ENCODE data around the gene ATP9B.
"Not testable (repeated sequence)": the region's sequence is repeated elsewhere in the genome, so short reads cannot be mapped to it uniquely, and the experiment has no call there.

The ATP9B gene

DNA sequence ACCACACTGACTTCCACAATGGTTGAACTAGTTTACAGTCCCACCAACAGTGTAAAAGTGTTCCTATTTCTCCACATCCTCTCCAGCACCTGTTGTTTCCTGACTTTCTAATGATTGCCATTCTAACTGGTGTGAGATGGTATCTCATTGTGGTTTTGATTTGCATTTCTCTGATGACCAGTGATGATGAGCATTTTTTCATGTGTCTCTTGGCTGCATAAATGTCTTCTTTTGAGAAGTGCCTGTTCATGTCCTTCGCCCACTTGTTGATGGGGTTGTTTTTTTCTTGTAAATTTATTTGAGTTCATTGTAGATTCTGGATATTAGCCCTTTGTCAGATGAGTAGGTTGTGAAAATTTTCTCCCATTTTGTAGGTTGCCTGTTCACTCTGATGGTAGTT, 216.0 kb downstream of the ATP9B start:
- H3K27ac ChIP-seq (ENCODE audit: extremely low read depth, low read depth, low read length); H3K4me3 ChIP-seq (ENCODE audit: low read depth, low read length); H3K4me1 ChIP-seq (ENCODE audit: control insufficient read depth, insufficient read depth, low read length); POLR2A ChIA-PET; CTCF ChIA-PET; H3K9me3 ChIP-seq (ENCODE audit: control insufficient read depth, insufficient read depth, low read depth, low read length); H3K36me3 ChIP-seq (ENCODE audit: control insufficient read depth in 2 of 2, insufficient read depth in 1 of 2, low read length in 2 of 2): not testable (repeated sequence)
- TF ChIP-seq SCRT1 (tag by site-specific recombination; IDR thresholded peaks at IDR 0.05; ENCODE audit: borderline replicate concordance): 0 out of 2 replicates have a peak, but pooled peaks have one; percentile 61

DNA sequence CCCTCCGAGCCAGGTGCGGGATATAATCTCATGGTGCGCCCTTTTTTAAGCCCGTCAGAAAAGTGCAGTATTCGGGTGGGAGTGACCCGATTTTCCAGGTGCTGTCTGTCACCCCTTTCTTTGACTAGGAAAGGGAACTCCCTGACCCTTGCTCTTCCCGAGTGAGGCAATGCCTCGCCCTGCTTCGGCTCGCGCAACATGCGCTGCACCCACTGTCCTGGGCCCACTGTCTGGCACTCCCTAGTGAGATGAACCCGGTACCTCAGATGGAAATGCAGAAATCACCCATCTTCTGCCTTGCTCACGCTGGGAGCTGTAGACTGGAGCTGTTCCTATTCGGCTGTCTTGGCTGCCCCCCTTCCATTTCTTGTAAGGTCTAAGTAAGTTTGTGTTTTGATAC, 221.2 kb downstream of the ATP9B start:
- H3K27ac ChIP-seq (ENCODE audit: extremely low read depth, low read depth, low read length); CTCF ChIA-PET: not testable (repeated sequence)

DNA sequence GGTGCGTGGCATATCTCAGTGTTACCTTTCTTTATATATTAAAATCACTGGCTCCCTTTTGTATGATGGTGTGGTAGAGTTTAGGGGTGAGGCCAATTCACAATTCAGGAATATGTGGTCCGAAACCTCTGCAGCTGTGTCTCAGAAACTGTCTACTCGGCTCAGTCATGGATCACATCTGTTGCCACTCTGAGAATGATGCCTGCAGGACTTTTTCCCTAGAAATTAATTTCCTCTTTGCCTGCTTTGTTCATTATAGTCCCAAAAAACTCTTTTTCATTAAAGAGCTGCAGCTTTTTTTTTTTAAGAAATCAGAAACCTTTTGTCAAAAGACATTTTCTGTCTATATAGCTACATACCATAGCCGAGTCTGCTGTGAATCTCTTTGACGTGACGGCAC, 221.7 kb downstream of the ATP9B start:
- ChIA-PET CTCF (interaction anchor here (0.6 to 0.7 kb wide), 2 partner anchors 14 to 172 kb away, joined by 3 read pairs; no protein-coding TSS in a partner anchor), POLR2A (no interaction called here)
- no peaks in the 10 kb centered on the region for H3K4me1 ChIP-seq (ENCODE audit: control insufficient read depth, insufficient read depth, low read length)
- H3K4me3 ChIP-seq (ENCODE audit: low read depth, low read length): no peak overlapping the region
- H3K9me3 ChIP-seq (ENCODE audit: control insufficient read depth, insufficient read depth, low read depth, low read length): no peaks in the 10 kb centered on the region
- H3K36me3 ChIP-seq (ENCODE audit: control insufficient read depth in 2 of 2, insufficient read depth in 1 of 2, low read length in 2 of 2): no peaks in the 10 kb centered on the region
- TF ChIP-seq, protein P1, sequence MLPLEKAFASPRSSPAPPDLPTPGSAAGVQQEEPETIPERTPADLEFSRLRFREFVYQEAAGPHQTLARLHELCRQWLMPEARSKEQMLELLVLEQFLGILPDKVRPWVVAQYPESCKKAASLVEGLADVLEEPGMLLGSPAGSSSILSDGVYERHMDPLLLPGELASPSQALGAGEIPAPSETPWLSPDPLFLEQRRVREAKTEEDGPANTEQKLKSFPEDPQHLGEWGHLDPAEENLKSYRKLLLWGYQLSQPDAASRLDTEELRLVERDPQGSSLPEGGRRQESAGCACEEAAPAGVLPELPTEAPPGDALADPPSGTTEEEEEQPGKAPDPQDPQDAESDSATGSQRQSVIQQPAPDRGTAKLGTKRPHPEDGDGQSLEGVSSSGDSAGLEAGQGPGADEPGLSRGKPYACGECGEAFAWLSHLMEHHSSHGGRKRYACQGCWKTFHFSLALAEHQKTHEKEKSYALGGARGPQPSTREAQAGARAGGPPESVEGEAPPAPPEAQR (tag by site-specific recombination; IDR thresholded peaks at IDR 0.05): no peak
- no peak for TF ChIP-seq ZNF175 (tag by site-specific recombination; IDR thresholded peaks at IDR 0.05)
- TF ChIP-seq ZNF76 (tag by site-specific recombination; IDR thresholded peaks at IDR 0.05; ENCODE audit: borderline replicate concordance, low read depth): no peak
- TF ChIP-seq ZNF558 (tag by site-specific recombination; IDR thresholded peaks at IDR 0.05): no peak
- TF ChIP-seq ZNF521 (tag by site-specific recombination; IDR thresholded peaks at IDR 0.05): no peak
- no peak for TF ChIP-seq HOXD13 (CRISPR knock-in tag; IDR thresholded peaks at IDR 0.05; ENCODE audit: borderline replicate concordance)
- TF ChIP-seq, protein P2, sequence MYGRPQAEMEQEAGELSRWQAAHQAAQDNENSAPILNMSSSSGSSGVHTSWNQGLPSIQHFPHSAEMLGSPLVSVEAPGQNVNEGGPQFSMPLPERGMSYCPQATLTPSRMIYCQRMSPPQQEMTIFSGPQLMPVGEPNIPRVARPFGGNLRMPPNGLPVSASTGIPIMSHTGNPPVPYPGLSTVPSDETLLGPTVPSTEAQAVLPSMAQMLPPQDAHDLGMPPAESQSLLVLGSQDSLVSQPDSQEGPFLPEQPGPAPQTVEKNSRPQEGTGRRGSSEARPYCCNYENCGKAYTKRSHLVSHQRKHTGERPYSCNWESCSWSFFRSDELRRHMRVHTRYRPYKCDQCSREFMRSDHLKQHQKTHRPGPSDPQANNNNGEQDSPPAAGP (tag by site-specific recombination; IDR thresholded peaks at IDR 0.05): no peak
- TF ChIP-seq ZNF335 (tag by site-specific recombination; conservative IDR thresholded peaks at IDR 0.05): no peak
- no peak for TF ChIP-seq YY1 (tag by site-specific recombination; IDR thresholded peaks at IDR 0.05)
- TF ChIP-seq ZNF202 (tag by site-specific recombination; IDR thresholded peaks at IDR 0.05; ENCODE audit: borderline replicate concordance): no peak
- TF ChIP-seq ZNF214 (tag by site-specific recombination; IDR thresholded peaks at IDR 0.05; ENCODE audit: borderline replicate concordance): no peak
- no peak for TF ChIP-seq ZNF768 (tag by site-specific recombination; IDR thresholded peaks at IDR 0.05)
- TF ChIP-seq ZNF660 (tag by site-specific recombination; IDR thresholded peaks at IDR 0.05): no peak
- no peak for TF ChIP-seq ZNF555 (tag by site-specific recombination; conservative IDR thresholded peaks at IDR 0.05)
- no peak for TF ChIP-seq PRDM1 (tag by site-specific recombination; IDR thresholded peaks at IDR 0.05)
- TF ChIP-seq, protein P3, sequence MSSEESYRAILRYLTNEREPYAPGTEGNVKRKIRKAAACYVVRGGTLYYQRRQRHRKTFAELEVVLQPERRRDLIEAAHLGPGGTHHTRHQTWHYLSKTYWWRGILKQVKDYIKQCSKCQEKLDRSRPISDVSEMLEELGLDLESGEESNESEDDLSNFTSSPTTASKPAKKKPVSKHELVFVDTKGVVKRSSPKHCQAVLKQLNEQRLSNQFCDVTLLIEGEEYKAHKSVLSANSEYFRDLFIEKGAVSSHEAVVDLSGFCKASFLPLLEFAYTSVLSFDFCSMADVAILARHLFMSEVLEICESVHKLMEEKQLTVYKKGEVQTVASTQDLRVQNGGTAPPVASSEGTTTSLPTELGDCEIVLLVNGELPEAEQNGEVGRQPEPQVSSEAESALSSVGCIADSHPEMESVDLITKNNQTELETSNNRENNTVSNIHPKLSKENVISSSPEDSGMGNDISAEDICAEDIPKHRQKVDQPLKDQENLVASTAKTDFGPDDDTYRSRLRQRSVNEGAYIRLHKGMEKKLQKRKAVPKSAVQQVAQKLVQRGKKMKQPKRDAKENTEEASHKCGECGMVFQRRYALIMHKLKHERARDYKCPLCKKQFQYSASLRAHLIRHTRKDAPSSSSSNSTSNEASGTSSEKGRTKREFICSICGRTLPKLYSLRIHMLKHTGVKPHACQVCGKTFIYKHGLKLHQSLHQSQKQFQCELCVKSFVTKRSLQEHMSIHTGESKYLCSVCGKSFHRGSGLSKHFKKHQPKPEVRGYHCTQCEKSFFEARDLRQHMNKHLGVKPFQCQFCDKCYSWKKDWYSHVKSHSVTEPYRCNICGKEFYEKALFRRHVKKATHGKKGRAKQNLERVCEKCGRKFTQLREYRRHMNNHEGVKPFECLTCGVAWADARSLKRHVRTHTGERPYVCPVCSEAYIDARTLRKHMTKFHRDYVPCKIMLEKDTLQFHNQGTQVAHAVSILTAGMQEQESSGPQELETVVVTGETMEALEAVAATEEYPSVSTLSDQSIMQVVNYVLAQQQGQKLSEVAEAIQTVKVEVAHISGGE (tag by site-specific recombination; conservative IDR thresholded peaks at IDR 0.05; ENCODE audit: low read depth): no peak
- TF ChIP-seq OVOL3 (tag by site-specific recombination; IDR thresholded peaks at IDR 0.05): no peak
- no peak overlapping the region for H3K27ac ChIP-seq (ENCODE audit: extremely low read depth, low read depth, low read length)

More for the DNA sequence above, 221.2 kb downstream of the ATP9B start:
- H3K9me3 ChIP-seq (ENCODE audit: control insufficient read depth, insufficient read depth, low read depth, low read length); H3K4me1 ChIP-seq (ENCODE audit: control insufficient read depth, insufficient read depth, low read length); H3K4me3 ChIP-seq (ENCODE audit: low read depth, low read length); POLR2A ChIA-PET; H3K36me3 ChIP-seq (ENCODE audit: control insufficient read depth in 2 of 2, insufficient read depth in 1 of 2, low read length in 2 of 2): not testable (repeated sequence)

All from HEK293 (cell line).